ENCODE data around the gene GCG.
A peak's percentile ranks its signal among the peaks of the same experiment; 100 is the strongest.

The GCG gene

GRCh38 chr2:162152147-162152546, at the start of gene GCG:
Gene GCG, minus strand, starts transcription at chr2:162152247. Its CDS starts 3,069 bp downstream, at chr2:162149178.
- Mint-ChIP-seq H3K36me3 (no peaks in the 10 kb centered on the region), H3K27ac (no peak within 1 kb of the TSS), H3K9me3 (no peaks in the 10 kb centered on the region), H3K4me1 (no peaks in the 10 kb centered on the region), H3K4me3 (no peak within 1 kb of the TSS)
- ATAC-seq (no peak), DNase-seq (ENCODE audit: low spot score in 2 of 2) (no peak)

- no peak overlapping the region for H3K27ac Mint-ChIP-seq
- ATAC-seq (no peak), DNase-seq (ENCODE audit: low spot score in 2 of 2) (no peak)
- H3K36me3 Mint-ChIP-seq: no peaks in the 10 kb centered on the region
- no peaks in the 10 kb centered on the region for H3K4me1 Mint-ChIP-seq
- no peak overlapping the region for H3K4me3 Mint-ChIP-seq
- no peaks in the 10 kb centered on the region for H3K9me3 Mint-ChIP-seq
Measured at GRCh38 chr2:162200636-162201035, 48.6 kb upstream of the GCG start.

GRCh38 chr2:162199913-162200312, 47.9 kb upstream of the GCG start:
- Mint-ChIP-seq H3K4me3 (no peak overlapping the region), H3K9me3 (no peaks in the 10 kb centered on the region), H3K4me1 (no peaks in the 10 kb centered on the region), H3K27ac (no peak overlapping the region), H3K36me3 (no peaks in the 10 kb centered on the region)
- no peak for DNase-seq (ENCODE audit: low spot score in 2 of 2)
- ATAC-seq: no peak

GRCh38 chr2:162198239-162198638, 46.2 kb upstream of the GCG start:
- no peaks in the 10 kb centered on the region for H3K4me1 Mint-ChIP-seq
- no peak for ATAC-seq
- no peaks in the 10 kb centered on the region for H3K9me3 Mint-ChIP-seq
- H3K36me3 Mint-ChIP-seq: no peaks in the 10 kb centered on the region
- no peak overlapping the region for H3K27ac Mint-ChIP-seq
- H3K4me3 Mint-ChIP-seq: no peak overlapping the region
- no peak for DNase-seq (ENCODE audit: low spot score in 2 of 2)

- Mint-ChIP-seq H3K9me3 (no peaks in the 10 kb centered on the region), H3K36me3 (no peaks in the 10 kb centered on the region), H3K27ac (no peak overlapping the region), H3K4me3 (no peak overlapping the region), H3K4me1 (no peaks in the 10 kb centered on the region)
- no peak for DNase-seq (ENCODE audit: low spot score in 2 of 2)
- ATAC-seq: no peak
Measured at GRCh38 chr2:162197069-162197825, 45.2 kb upstream of the GCG start.

GRCh38 chr2:162196638-162197037, 44.6 kb upstream of the GCG start:
- H3K9me3 Mint-ChIP-seq: no peaks in the 10 kb centered on the region
- no peak overlapping the region for H3K4me3 Mint-ChIP-seq
- no peak overlapping the region for H3K27ac Mint-ChIP-seq
- DNase-seq (ENCODE audit: low spot score in 2 of 2): no peak
- no peaks in the 10 kb centered on the region for H3K4me1 Mint-ChIP-seq
- no peak for ATAC-seq
- H3K36me3 Mint-ChIP-seq: no peaks in the 10 kb centered on the region

- no peak overlapping the region for H3K27ac Mint-ChIP-seq
- H3K4me1 Mint-ChIP-seq: no peaks in the 10 kb centered on the region
- no peak for ATAC-seq
- H3K4me3 Mint-ChIP-seq: no peak overlapping the region
- no peaks in the 10 kb centered on the region for H3K9me3 Mint-ChIP-seq
- DNase-seq (ENCODE audit: low spot score in 2 of 2): no peak
- H3K36me3 Mint-ChIP-seq: no peaks in the 10 kb centered on the region
Measured at GRCh38 chr2:162188451-162188850, 36.4 kb upstream of the GCG start.

GRCh38 chr2:162185541-162186232, 33.6 kb upstream of the GCG start:
- no peaks in the 10 kb centered on the region for H3K4me1 Mint-ChIP-seq
- H3K27ac Mint-ChIP-seq: no peak overlapping the region
- no peaks in the 10 kb centered on the region for H3K9me3 Mint-ChIP-seq
- ATAC-seq: no peak
- DNase-seq (ENCODE audit: low spot score in 2 of 2): no peak
- H3K4me3 Mint-ChIP-seq: no peak overlapping the region
- no peaks in the 10 kb centered on the region for H3K36me3 Mint-ChIP-seq

- H3K9me3 Mint-ChIP-seq: no peaks in the 10 kb centered on the region
- H3K4me3 Mint-ChIP-seq: no peak overlapping the region
- H3K4me1 Mint-ChIP-seq: no peaks in the 10 kb centered on the region
- ATAC-seq: no peak
- no peaks in the 10 kb centered on the region for H3K36me3 Mint-ChIP-seq
- DNase-seq (ENCODE audit: low spot score in 2 of 2): no peak
- H3K27ac Mint-ChIP-seq: no peak overlapping the region
Measured at GRCh38 chr2:162184821-162185450, 32.9 kb upstream of the GCG start.

- H3K36me3 Mint-ChIP-seq: no peaks in the 10 kb centered on the region
- no peaks in the 10 kb centered on the region for H3K4me1 Mint-ChIP-seq
- no peak for ATAC-seq
Measured at GRCh38 chr2:162184359-162184758, 32.3 kb upstream of the GCG start.

GRCh38 chr2:162182395-162182794, 30.3 kb upstream of the GCG start:
- Mint-ChIP-seq H3K36me3 (no peaks in the 10 kb centered on the region), H3K4me1 (no peaks in the 10 kb centered on the region), H3K4me3 (no peak overlapping the region), H3K27ac (no peak overlapping the region), H3K9me3 (no peaks in the 10 kb centered on the region)
- DNase-seq (ENCODE audit: low spot score in 2 of 2): no peak
- no peak for ATAC-seq

More at GRCh38 chr2:162184359-162184758, 32.3 kb upstream of the GCG start:
- Mint-ChIP-seq H3K9me3 (no peaks in the 10 kb centered on the region), H3K27ac (no peak overlapping the region), H3K4me3 (no peak overlapping the region)
- no peak for DNase-seq (ENCODE audit: low spot score in 2 of 2)

GRCh38 chr2:162177301-162177700, 25.3 kb upstream of the GCG start:
- Mint-ChIP-seq H3K9me3 (no peaks in the 10 kb centered on the region), H3K36me3 (no peaks in the 10 kb centered on the region), H3K4me3 (no peak overlapping the region), H3K4me1 (no peaks in the 10 kb centered on the region), H3K27ac (no peak overlapping the region)
- no peak for DNase-seq (ENCODE audit: low spot score in 2 of 2)
- no peak for ATAC-seq

GRCh38 chr2:162175714-162176113, 23.7 kb upstream of the GCG start:
- no peaks in the 10 kb centered on the region for H3K36me3 Mint-ChIP-seq

GRCh38 chr2:162174746-162175145, 22.7 kb upstream of the GCG start:
- ATAC-seq: no peak

More at GRCh38 chr2:162175714-162176113, 23.7 kb upstream of the GCG start:
- H3K4me1 Mint-ChIP-seq: no peaks in the 10 kb centered on the region
- no peak overlapping the region for H3K4me3 Mint-ChIP-seq
- DNase-seq (ENCODE audit: low spot score in 2 of 2): no peak
- no peak overlapping the region for H3K27ac Mint-ChIP-seq
- no peaks in the 10 kb centered on the region for H3K9me3 Mint-ChIP-seq
- no peak for ATAC-seq

GRCh38 chr2:162172802-162173370, 20.8 kb upstream of the GCG start:
- ATAC-seq: peak; percentile 92
- Mint-ChIP-seq H3K9me3 (no peaks in the 10 kb centered on the region), H3K4me1 (no peaks in the 10 kb centered on the region), H3K36me3 (no peaks in the 10 kb centered on the region), H3K27ac (no peak overlapping the region), H3K4me3 (no peak overlapping the region)
- no peak for DNase-seq (ENCODE audit: low spot score in 2 of 2)

More at GRCh38 chr2:162174746-162175145, 22.7 kb upstream of the GCG start:
- Mint-ChIP-seq H3K36me3 (no peaks in the 10 kb centered on the region), H3K27ac (no peak overlapping the region), H3K4me3 (no peak overlapping the region), H3K9me3 (no peaks in the 10 kb centered on the region), H3K4me1 (no peaks in the 10 kb centered on the region)
- DNase-seq (ENCODE audit: low spot score in 2 of 2): no peak
